T-cell (primary cell): ENCODE data around the gene PLXNA2. TPM values are rescaled to one million over a fixed set of nuclear protein-coding genes. Genes with fewer than 3 reads are reported as not detected.

Experiments
- ATAC-seq, 4 experiments: fragments of 200-7000 bp in 3 of 4; fragments of 150-1000 bp in 1 of 4; cut with Tn5 transposase; replicated peaks in 1 of 4; 1 replicate in 3 of 4; 2 replicates in 1 of 4; pipeline ENCODE4 v1.10.0; 2021; ENCODE audit warnings: moderate library complexity in 3 of 4, mild to moderate bottlenecking in 2 of 4, moderate number of reproducible peaks in 1 of 4
- CTCF ChIA-PET, 2 donors: fragments of 300-600 bp; sonication (Branson Sonifier 250); formaldehyde crosslinking; loops; one replicate each; lab custom pipeline; 2022; ENCODE audit warnings: antibody characterized with exemption in 2 of 2; lab: Charles Lee
- POLR2A ChIA-PET, 2 donors: fragments of 300-600 bp; sonication (Branson Sonifier 250); formaldehyde crosslinking; loops; one replicate each; lab custom pipeline; 2022; ENCODE audit warnings: antibody characterized with exemption in 2 of 2; lab: Charles Lee
- DNase-seq, 35 experiments: peaks; one replicate each; pipeline versions ENCODE4 v3.0.0 to v3.0.0-alpha.2; 2013 to 2023
- H3K27ac ChIP-seq: one replicate; pipeline ENCODE4 v1.5.1; 2013; ENCODE audit warnings: low read length
- H3K27me3 ChIP-seq, 2 experiments: replicated peaks in 1 of 2; 1 replicate in 1 of 2; 2 replicates in 1 of 2; pipeline versions ENCODE4 v1.6.1 to v1.7.0; 2013; ENCODE audit warnings: low read length in 1 of 2, mixed read lengths in 1 of 2; ENCODE audit not compliant: control insufficient read depth in 2 of 2, insufficient read depth in 2 of 2; ENCODE audit errors: extremely low read depth in 1 of 2
- H3K36me3 ChIP-seq, 2 donors: 1 replicate in 1 of 2; 2 replicates in 1 of 2; pipeline versions ENCODE4 v1.6.1 to v1.7.0; 2013; ENCODE audit warnings: low read length in 1 of 2; ENCODE audit not compliant: control insufficient read depth in 2 of 2, insufficient read depth in 1 of 2; ENCODE audit errors: extremely low read depth in 1 of 2
- H3K4me1 ChIP-seq, 2 experiments: 1 replicate in 1 of 2; 2 replicates in 1 of 2; pipeline versions ENCODE4 v1.6.1 to v1.7.0; 2013; ENCODE audit warnings: low read length in 2 of 2, mixed read lengths in 1 of 2; ENCODE audit not compliant: insufficient read depth in 2 of 2, control insufficient read depth in 1 of 2; ENCODE audit errors: extremely low read depth in 1 of 2
- H3K4me3 ChIP-seq, 2 donors: 1 replicate in 1 of 2; 2 replicates in 1 of 2; pipeline versions ENCODE4 v1.5.1 to v1.7.0; 2013; ENCODE audit warnings: mild to moderate bottlenecking in 2 of 2, low read length in 1 of 2, moderate library complexity in 1 of 2; ENCODE audit not compliant: control insufficient read depth in 1 of 2; ENCODE audit errors: extremely low read depth in 1 of 2
- H3K9me3 ChIP-seq: 2 replicates; pipeline ENCODE4 v1.7.0; 2013
- H3K27ac Mint-ChIP-seq, 2 donors: one replicate each; pipeline ENCODE4 v1.8.0; 2020 to 2021; ENCODE audit warnings: mild to moderate bottlenecking in 2 of 2, mixed read lengths in 2 of 2
- H3K27me3 Mint-ChIP-seq, 2 donors: one replicate each; pipeline ENCODE4 v1.8.0; 2021 to 2022; ENCODE audit warnings: mixed read lengths in 2 of 2
- H3K36me3 Mint-ChIP-seq: one replicate; pipeline ENCODE4 v1.8.0; 2021; ENCODE audit warnings: mixed read lengths
- H3K4me1 Mint-ChIP-seq, 3 donors: one replicate each; pipeline ENCODE4 v1.8.0; 2020 to 2022; ENCODE audit warnings: mixed read lengths in 3 of 3, mild to moderate bottlenecking in 1 of 3
- H3K4me3 Mint-ChIP-seq, 3 donors: one replicate each; pipeline ENCODE4 v1.8.0; 2020 to 2022; ENCODE audit warnings: mild to moderate bottlenecking in 3 of 3, mixed read lengths in 3 of 3, moderate library complexity in 3 of 3
- H3K9me3 Mint-ChIP-seq, 3 donors: one replicate each; pipeline ENCODE4 v1.8.0; 2020 to 2022; ENCODE audit warnings: mixed read lengths in 3 of 3
- WGBS: methylation state at CpG from one replicate; pipeline ENCODE4 v1.1.5; 2013; ENCODE audit warnings: missing lambda C conversion rate; ENCODE audit not compliant: insufficient coverage; 5-methylcytosine and 5-hydroxymethylcytosine counted together
- total RNA-seq, 35 experiments: library from RNA in 6 of 35; stranded (reverse) in 6 of 35; fragments of 120-200 nt in 1 of 35; gene quantifications; one replicate each; pipeline versions ENCODE4 v1.2.1 to v1.2.4 and lab custom pipeline; 2013 to 2026

Gene PLXNA2
- total RNA-seq, 5 donors from 2014 or later (not counting 1 experiment from before 2014, with no cell fraction given): 1.3 to 2.6 (median 2.2) TPM

GRCh38 chr1:208052926-208053407 is 191.2 kb downstream of the PLXNA2 start:
- H3K4me1 Mint-ChIP-seq: no peaks in the 10 kb centered on the region
- peaks cover 0 to 25% of the 10 kb centered on the region in 2 experiments for H3K27me3 ChIP-seq
- H3K27ac Mint-ChIP-seq: no peak overlapping the region
- 100% methylated on average over 1 of the region's 3 CpGs for WGBS
- no peaks in the 10 kb centered on the region for H3K36me3 Mint-ChIP-seq
- DNase-seq (no peak), ATAC-seq (no peak)
- H3K27me3 Mint-ChIP-seq: peaks cover 2 to 11% of the 10 kb centered on the region in 2 donors
- H3K4me3 Mint-ChIP-seq: no peak overlapping the region
- H3K4me3 ChIP-seq: no peak overlapping the region
- H3K9me3 Mint-ChIP-seq: no peaks in the 10 kb centered on the region
- H3K4me1 ChIP-seq: peaks cover 0 to 2% of the 10 kb centered on the region in 2 experiments
- H3K27ac ChIP-seq: no peak overlapping the region
- POLR2A ChIA-PET: no interaction called here
- CTCF ChIA-PET: no interaction called here
- H3K36me3 ChIP-seq: no peaks in the 10 kb centered on the region
- H3K9me3 ChIP-seq: no peaks in the 10 kb centered on the region

GRCh38 chr1:208052135-208052534 is 192.0 kb downstream of the PLXNA2 start:
- no peak for ATAC-seq
- H3K27ac ChIP-seq: no peak overlapping the region
- Mint-ChIP-seq H3K9me3 (no peaks in the 10 kb centered on the region), H3K4me1 (no peaks in the 10 kb centered on the region), H3K4me3 (no peak overlapping the region), H3K27ac (no peak overlapping the region), H3K36me3 (no peaks in the 10 kb centered on the region), H3K27me3 (peaks cover 2 to 11% of the 10 kb centered on the region in 2 donors)
- POLR2A ChIA-PET: no interaction called here
- H3K36me3 ChIP-seq: no peaks in the 10 kb centered on the region
- CTCF ChIA-PET: no interaction called here
- H3K4me1 ChIP-seq: peaks cover 0 to 2% of the 10 kb centered on the region in 2 experiments
- H3K9me3 ChIP-seq: no peaks in the 10 kb centered on the region
- DNase-seq: no peak
- no peak overlapping the region for H3K4me3 ChIP-seq
- 87% methylated on average over 7 of the region's 8 CpGs for WGBS
- peaks cover 0 to 27% of the 10 kb centered on the region in 2 experiments for H3K27me3 ChIP-seq

GRCh38 chr1:208051651-208052050 is 192.5 kb downstream of the PLXNA2 start:
- no peak overlapping the region for H3K27ac Mint-ChIP-seq
- no peaks in the 10 kb centered on the region for H3K4me1 Mint-ChIP-seq
- no peaks in the 10 kb centered on the region for H3K9me3 Mint-ChIP-seq
- H3K36me3 Mint-ChIP-seq: no peaks in the 10 kb centered on the region
- Histone ChIP-seq H3K27ac (no peak overlapping the region), H3K4me3 (no peak overlapping the region), H3K36me3 (no peaks in the 10 kb centered on the region), H3K4me1 (peaks cover 0 to 2% of the 10 kb centered on the region in 2 experiments), H3K9me3 (no peaks in the 10 kb centered on the region), H3K27me3 (peaks cover 0 to 27% of the 10 kb centered on the region in 2 experiments)
- no CpG with 5 or more reads among the region's 3 CpGs for WGBS
- ChIA-PET POLR2A (no interaction called here), CTCF (no interaction called here)
- DNase-seq: no peak
- H3K4me3 Mint-ChIP-seq: no peak overlapping the region
- H3K27me3 Mint-ChIP-seq: peaks cover 2 to 11% of the 10 kb centered on the region in 2 donors
- ATAC-seq: no peak

GRCh38 chr1:208048904-208049303 is 195.3 kb downstream of the PLXNA2 start:
- CTCF ChIA-PET: interaction anchor here (0.5 to 0.7 kb wide), 2 partner anchors 27 to 163 kb away, joined by 4 to 6 read pairs; no protein-coding TSS in a partner anchor
- no peak overlapping the region for H3K4me3 ChIP-seq
- ATAC-seq: no peak
- H3K9me3 ChIP-seq: no peaks in the 10 kb centered on the region
- POLR2A ChIA-PET: no interaction called here
- Mint-ChIP-seq H3K36me3 (no peaks in the 10 kb centered on the region), H3K4me3 (no peak overlapping the region), H3K9me3 (no peaks in the 10 kb centered on the region), H3K27ac (no peak overlapping the region), H3K27me3 (peaks cover 0 to 4% of the 10 kb centered on the region in 2 donors), H3K4me1 (peaks cover 0 to 8% (median 7%) of the 10 kb centered on the region in 3 donors)
- H3K27ac ChIP-seq: no peak overlapping the region
- H3K4me1 ChIP-seq: peaks cover 0 to 5% of the 10 kb centered on the region in 2 experiments
- no peak for DNase-seq
- H3K36me3 ChIP-seq: no peaks in the 10 kb centered on the region
- peaks cover 0 to 20% of the 10 kb centered on the region in 2 experiments for H3K27me3 ChIP-seq
- WGBS: 77% methylated on average over 2 of the region's 4 CpGs

- CTCF ChIA-PET: interaction anchor here in 1 of 2 donors (0.7 kb wide), 2 partner anchors 26 to 163 kb away, joined by 3 to 4 read pairs; no protein-coding TSS in a partner anchor
- DNase-seq (no peak), ATAC-seq (no peak)
- 92% methylated on average over 4 of the region's 6 CpGs for WGBS
- Mint-ChIP-seq H3K9me3 (no peaks in the 10 kb centered on the region), H3K36me3 (no peaks in the 10 kb centered on the region), H3K27me3 (peaks cover 0 to 10% of the 10 kb centered on the region in 2 donors), H3K4me3 (no peak overlapping the region), H3K27ac (no peak overlapping the region), H3K4me1 (peaks cover 0 to 8% (median 7%) of the 10 kb centered on the region in 3 donors)
- no peak overlapping the region for H3K4me3 ChIP-seq
- peaks cover 0 to 5% of the 10 kb centered on the region in 2 experiments for H3K4me1 ChIP-seq
- H3K27ac ChIP-seq: no peak overlapping the region
- H3K27me3 ChIP-seq: peaks cover 0 to 25% of the 10 kb centered on the region in 2 experiments
- no peaks in the 10 kb centered on the region for H3K36me3 ChIP-seq
- POLR2A ChIA-PET: no interaction called here
- H3K9me3 ChIP-seq: no peaks in the 10 kb centered on the region
Observed at GRCh38 chr1:208047975-208048374, 196.2 kb downstream of the PLXNA2 start.

- no peaks in the 10 kb centered on the region for H3K9me3 ChIP-seq
- POLR2A ChIA-PET: no interaction called here
- no peak overlapping the region for H3K27ac ChIP-seq
- DNase-seq (no peak), ATAC-seq (no peak)
- no peaks in the 10 kb centered on the region for H3K36me3 Mint-ChIP-seq
- no peaks in the 10 kb centered on the region for H3K9me3 Mint-ChIP-seq
- peaks cover 0 to 11% of the 10 kb centered on the region in 2 donors for H3K27me3 Mint-ChIP-seq
- H3K4me1 ChIP-seq: peaks cover 0 to 5% of the 10 kb centered on the region in 2 experiments
- no peak overlapping the region for H3K27ac Mint-ChIP-seq
- WGBS: 0% methylated on average over 1 of the region's 6 CpGs
- H3K36me3 ChIP-seq: no peaks in the 10 kb centered on the region
- peaks cover 0 to 25% of the 10 kb centered on the region in 2 experiments for H3K27me3 ChIP-seq
- H3K4me3 ChIP-seq: no peak overlapping the region
- H3K4me3 Mint-ChIP-seq: no peak overlapping the region
- peaks cover 0 to 8% (median 7%) of the 10 kb centered on the region in 3 donors for H3K4me1 Mint-ChIP-seq
- CTCF ChIA-PET: interaction anchor here (0.6 to 1.1 kb wide), 3 partner anchors 25 to 223 kb away, joined by 3 to 6 read pairs (median 3); partner anchors contain the start of gene PLXNA2 (in 1 of the 2)
Observed at GRCh38 chr1:208047476-208047934, 196.7 kb downstream of the PLXNA2 start.
